Kidney glomerular epithelial cell (primary cell): ENCODE results near the gene CYP2C18.
"Not testable (repeated sequence)": the region's sequence is repeated elsewhere in the genome, so short reads cannot be mapped to it uniquely, and the experiment has no call there.

Source experiments
- DNase-seq: peaks from one replicate; lab custom pipeline; 2025; lab: John Stamatoyannopoulos, UW

The CYP2C18 gene

DNA sequence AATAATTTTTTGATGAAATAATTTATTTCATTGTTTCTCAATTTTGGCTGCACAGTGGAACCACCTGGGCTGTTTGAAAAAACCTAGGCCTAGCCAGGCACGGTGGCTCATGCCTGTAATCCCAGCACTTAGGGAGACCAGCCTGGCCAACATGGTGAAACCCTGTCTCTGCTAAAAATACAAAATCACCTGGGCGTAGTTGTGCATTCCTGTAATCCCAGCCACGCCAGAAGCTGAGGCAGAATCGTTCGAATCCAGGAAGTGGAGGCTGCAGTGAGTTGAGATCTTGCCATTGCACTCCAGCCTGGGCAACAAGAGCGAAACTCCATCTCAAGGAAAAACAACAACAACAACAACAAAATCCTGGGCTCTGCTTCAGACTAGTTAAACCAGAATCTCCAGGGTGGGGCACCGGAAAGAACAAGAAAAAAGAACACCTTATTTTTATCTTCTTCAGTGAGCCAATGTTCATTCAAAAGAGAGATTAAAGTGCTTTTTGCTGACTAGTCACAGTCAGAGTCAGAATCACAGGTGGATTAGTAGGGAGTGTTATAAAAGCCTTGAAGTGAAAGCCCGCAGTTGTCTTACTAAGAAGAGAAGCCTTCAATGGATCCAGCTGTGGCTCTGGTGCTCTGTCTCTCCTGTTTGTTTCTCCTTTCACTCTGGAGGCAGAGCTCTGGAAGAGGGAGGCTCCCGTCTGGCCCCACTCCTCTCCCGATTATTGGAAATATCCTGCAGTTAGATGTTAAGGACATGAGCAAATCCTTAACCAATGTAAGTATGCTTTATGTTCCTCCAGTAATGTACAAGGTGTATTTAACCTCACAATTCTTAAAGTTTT lies at the start of gene CYP2C18:
TSS of gene CYP2C18 (plus strand) at position 516 of the 841 bp plus-strand sequence. CDS start at position 607, 91 bp downstream.
- DNase-seq: no peak

DNA sequence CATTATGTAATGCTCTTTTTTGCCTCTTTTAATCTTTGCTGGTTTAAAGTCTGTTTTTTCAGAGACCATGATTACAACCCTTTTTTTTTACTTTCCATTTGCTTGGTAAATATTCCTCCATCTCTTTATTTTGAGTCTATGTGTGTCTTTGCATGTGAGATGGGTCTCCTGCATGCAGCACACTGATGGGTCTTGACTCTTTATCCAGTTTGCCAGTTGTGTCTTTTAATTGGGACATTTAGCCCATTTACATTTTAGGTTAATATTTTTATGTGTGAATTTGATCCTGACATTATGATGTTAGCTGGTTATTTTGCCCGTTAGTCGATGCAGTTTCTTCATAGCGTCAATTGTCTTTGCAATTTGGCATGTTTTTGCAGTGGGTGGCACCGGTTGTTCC lies 45.4 kb upstream of the CYP2C18 start:
- not testable (repeated sequence) for DNase-seq

DNA sequence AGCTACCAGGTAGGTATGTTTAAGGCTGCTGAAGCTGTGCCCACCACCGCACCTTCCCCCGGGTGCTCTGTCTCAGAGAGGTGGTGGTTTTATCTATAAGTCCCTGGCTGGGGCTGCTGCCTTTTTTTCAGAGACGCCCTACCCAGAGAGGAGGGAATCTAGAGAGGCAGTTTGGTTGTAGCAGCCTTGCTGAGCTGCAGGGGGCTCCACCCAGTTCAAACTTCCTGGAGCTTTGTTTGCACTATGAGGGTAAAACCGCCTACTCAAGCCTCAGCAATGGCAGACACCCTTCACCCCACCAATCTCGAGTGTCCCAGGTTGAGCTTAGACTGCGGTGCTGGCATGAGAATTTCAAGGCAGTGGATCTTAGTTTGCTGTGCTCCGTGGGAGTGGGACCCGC lies 43.6 kb upstream of the CYP2C18 start:
- DNase-seq: no peak

DNA sequence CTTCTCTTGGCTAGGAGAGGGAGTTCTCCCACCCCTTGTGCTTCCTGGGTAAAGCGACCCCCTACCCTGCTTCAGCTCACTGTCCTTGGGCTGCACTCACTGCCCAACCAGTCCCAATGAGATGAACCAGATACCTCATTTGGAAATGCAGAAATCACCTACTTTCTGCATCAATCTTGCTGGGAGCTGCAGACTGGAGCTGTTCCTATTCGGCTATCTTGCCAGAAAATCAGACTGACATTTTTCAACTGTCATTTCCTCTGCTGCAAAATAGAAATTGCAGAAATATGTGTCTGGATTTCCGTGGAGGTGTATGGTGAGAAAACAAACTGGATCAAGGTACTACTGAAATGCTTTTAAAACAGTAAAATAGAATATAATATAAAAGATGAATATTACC lies 43.0 kb upstream of the CYP2C18 start:
- no peak for DNase-seq

DNA sequence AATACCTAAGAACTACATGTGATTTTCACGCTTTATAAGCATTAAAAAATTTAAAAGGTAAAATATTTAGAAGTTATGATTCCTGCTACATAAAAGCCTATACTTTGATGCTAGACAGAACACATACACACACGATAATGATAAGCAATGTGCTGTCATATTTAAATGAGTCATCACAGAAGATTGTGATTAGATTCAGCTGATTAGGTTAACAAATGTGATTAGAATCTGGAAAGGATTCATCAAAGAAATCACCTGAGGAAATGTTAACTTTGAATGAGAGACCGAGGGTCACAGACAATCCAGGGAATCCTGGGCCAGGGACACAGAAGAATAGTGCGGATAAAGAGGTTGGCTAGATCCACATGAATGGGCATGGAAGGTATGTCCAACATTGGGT lies 42.0 kb upstream of the CYP2C18 start:
- DNase-seq: peak; percentile 39

DNA sequence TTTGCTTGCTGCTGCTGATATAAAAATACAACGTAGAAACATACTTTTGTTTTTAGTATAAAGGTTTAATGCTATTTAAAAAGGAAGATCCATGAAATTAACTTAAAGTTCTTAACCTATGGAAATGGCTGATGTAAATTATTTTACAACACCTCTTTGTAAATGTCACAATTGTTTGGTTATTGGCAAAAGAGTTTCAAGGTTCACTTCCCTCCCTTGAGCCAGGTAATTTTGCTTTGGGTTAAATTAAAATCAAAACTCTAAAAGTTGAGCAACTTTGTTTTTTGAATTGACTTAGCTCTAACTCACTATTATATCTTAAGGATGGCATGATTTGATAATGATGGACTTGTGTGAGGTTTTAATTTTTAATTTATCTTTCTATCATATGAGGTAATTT lies 39.2 kb upstream of the CYP2C18 start:
- DNase-seq: no peak

DNA sequence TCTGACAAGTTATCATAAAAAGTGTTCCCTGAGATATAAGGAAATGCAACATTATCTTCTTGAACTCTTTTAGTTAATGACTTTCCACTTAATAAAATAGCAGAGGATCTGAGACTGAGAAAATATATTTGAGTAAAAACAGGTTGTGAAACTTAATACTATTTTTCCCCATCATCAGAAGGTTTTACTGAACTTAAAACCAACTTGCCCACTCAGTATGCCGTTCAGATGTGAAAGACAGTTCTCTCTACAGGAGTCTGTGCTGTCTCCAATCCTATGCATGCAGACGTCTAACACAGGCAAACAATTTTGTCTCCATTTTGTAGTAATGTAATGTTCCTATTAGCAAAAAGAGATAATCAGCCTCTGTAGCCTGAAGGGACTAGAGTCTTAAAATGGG lies 38.2 kb upstream of the CYP2C18 start:
- DNase-seq: no peak

DNA sequence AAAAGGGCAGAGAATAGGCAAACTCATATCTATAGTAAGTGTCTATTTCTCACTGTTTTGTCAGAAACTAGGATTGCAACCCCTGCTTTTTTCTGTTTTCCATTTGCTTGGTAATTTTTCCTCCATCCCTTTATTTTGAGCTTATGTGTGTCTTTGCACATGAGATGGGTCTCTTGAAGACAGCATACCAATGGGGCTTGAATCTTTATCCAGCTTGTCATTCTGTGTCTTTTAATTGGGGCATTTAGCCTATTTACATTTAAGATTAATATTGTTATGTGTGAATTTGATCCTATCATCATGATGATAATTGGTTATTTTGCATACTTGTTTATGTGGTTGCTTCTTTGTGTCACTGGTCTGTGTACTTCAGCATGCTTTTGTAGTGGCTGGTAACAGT lies 28.3 kb upstream of the CYP2C18 start:
- DNase-seq: not testable (repeated sequence)

DNA sequence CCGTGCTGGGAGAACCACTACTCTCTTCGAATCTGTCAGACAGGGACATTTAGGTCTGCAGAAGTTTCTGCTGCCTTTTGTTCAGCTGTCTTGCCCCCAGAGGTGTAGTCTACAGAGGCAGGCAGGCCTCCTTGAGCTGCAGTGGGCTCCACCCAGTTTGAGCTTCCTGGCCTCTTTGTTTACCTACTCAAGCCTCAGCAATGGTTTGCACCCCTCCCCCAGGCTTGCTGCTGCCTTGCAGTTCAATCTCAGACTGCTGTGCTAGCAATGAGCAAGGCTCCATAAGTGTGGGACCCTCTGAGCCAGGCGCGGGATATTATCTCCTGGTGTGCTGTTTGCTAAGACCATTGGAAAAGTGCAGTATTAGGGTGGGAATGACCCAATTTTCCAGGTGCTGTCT lies 20.5 kb upstream of the CYP2C18 start:
- not testable (repeated sequence) for DNase-seq

DNA sequence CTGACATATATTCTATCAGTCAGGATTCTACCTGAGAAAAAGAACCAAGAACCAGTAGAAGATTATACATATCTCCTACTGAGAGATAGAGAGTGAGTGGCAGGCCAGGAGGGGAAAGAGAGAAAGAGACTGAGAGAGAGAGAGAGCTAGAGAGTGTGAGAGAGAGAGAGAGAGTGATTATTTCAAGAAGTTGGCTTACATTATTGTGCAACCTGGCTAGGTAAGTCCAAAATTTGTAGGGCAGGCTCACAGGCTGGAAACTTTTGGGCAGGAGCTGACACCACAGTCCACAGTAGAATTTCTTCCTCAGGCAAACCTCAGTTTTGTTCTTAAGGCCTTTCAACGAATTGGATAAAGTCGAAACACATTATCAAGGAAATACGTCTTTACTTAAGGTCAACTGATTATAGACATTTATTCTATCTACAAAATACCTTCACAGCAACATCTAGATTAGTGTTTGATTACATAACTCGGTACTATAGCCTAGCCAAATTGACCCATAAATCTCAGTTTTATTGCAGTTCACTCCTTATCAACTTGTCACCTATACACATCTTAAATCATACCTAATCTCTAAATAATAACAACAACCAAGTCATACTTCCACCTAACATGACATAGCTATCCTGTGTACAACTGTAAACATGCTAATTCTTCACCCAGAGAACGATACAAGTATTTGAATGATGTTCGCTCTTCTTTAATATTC lies 17.0 kb upstream of the CYP2C18 start:
- no peak for DNase-seq

DNA sequence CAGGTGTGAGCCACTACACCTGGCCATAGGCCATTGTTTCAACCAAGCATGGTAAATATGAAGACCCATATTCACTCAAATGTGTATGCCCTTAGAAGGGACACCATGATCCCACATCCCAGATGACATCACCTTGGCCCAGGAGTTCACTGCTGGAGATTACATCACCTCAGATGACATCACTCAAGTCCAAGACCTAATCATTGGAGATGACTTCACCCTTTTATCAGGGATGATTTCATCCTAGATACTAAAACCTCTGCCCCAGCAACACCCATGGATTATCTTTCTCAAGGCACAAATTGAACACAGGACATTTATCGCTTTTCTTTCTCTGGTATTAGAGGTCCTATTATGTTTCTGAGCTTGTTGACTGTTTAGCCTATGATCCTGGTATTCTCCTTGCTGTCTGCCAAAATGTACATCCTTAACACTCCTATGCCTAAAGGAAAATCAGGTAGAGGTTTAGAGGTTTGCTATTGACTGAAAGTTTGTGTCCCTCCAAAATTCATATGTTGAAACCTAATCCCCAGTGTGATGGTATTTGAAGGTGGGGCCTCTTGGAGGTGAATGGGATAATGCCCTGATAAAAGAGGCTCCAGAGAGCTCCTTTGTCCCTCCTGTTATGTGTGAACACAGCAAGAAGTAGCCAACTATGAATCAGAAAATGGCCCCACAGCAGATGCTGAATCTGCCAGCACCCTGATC lies 9.8 kb upstream of the CYP2C18 start:
- peak; percentile 9 for DNase-seq

DNA sequence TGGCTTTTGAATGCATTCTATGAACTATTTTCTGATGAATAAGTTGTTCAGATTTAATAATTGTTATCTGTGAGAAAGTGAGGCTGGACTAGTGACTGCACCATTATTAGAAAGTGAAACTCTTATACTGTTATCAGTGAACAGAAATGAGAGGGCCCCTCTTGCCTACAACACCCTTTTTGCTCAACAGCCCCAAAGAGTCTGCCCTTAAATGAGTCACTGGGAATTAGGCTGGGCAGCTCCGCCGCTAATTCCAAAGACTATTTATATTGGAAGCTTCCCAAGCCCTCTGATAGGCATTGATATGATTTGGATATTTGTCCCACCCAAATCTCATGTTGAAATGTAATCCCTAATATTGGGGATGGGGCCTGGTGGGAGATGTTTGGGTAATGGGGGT lies 7.0 kb upstream of the CYP2C18 start:
- no peak for DNase-seq

DNA sequence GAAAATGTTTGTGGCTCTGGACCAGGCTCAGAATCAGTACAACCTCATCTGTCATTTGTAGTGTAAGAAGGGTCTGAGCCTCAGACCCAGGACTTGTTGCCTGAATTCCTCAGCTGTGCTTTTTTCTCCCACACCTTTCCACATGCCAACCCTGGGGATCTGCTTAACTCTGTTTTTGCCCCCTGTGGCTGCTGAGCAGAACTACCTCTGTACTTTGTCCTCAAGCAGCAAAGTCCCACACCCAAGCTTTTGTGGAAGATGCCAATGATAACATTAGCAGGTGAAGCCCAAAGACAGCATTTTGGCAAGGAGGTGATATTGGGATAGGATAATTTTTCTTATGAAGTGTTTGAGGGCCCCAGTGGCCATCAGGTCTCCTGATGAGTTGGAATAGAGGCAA lies 5.8 kb upstream of the CYP2C18 start:
- DNase-seq: no peak

DNA sequence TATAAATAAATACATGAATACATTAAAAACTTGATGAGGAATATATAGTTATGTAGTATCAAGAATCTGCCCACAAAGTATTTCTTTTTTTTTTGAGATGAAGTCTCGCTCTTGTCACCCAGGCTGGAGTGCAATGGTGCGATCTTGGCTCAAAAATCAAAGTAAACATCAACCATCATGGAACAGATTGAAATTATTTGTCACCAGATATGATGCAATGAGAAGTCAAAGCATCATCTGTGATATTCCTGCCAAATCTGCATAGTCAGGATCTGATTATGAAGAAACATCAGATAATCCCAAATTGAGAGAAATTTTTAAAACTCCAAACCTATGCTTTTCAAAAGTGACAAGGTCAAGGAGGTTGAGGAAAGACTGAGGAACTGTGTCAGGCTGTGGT lies 5.1 kb upstream of the CYP2C18 start:
- DNase-seq: no peak

DNA sequence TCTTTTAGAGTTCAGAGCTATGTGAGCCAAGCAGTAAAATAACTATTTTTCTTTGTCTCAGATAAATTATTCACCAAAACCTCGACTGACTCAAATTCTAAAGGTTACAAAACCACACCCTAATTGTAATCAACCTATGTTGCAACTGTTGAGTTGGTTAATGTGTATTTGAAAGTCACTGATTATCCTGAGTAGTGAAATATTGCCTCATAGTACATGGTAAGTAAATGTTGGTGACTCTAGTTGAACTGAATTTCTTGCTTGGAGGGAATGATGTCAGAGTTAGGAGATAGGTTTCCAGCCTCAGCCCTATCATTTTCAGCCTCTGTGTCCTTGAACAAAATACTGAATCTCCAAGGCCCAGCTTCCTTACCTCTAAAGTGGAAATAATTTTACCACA lies 3.0 kb upstream of the CYP2C18 start:
- peak; percentile 88 for DNase-seq

DNA sequence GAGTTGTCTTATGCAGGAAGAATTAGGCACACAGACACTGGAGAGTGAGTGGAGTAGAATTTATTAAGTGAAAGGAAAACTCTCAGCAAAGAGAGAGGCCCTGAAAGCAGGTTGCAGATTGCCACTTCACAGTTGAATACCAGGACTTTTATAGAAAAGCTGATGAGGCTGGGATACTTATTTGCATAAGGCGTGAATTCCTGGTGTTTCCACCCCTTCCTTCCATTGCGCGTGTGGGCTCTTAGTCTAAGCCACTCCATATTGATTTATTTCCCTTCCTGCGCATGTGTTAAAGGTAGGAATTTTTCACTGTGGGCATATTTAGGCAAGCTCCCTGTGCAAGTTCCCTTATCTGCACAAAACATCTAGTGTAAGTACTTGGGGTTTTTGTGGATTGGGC lies 893 bp upstream of the CYP2C18 start:
- DNase-seq: not testable (repeated sequence)

DNA sequence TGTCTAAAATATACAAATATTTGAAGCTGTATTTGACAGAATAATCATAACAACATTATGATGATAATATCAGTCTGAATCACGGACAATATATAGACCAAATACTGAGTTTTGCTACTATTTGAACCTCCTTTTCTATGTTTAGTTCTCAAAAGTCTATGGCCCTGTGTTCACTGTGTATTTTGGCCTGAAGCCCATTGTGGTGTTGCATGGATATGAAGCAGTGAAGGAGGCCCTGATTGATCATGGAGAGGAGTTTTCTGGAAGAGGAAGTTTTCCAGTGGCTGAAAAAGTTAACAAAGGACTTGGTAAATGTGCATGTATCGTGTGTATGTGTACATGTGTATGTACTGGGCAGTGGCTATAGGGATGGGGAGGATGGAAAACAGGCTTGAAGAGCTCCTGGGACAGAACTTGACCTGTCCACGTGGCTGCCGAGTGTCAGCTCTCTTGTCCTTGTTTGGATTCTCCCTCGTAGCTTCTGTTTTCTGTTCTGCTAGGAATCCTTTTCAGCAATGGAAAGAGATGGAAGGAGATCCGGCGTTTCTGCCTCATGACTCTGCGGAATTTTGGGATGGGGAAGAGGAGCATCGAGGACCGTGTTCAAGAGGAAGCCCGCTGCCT lies 4.2 kb downstream of the CYP2C18 start:
- no peak for DNase-seq

DNA sequence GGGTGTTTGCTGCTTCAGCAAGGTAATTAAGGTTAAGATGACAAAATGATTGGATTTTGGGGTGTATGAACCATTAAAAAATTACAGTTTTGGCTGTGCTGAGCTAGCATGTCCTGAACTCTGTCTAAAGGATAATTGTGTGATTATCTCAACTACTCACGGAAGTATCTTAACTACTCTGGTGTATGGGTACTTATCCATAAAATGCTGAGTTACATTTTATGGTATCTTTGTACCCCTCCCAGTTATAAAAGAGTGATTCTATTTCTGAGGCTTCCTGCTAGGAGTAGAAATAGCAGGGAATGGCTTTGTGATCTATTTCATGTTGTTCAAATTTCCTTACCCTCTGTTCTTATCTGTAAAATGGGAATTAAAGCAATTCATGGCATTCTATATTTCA lies 22.6 kb downstream of the CYP2C18 start:
- DNase-seq: no peak

DNA sequence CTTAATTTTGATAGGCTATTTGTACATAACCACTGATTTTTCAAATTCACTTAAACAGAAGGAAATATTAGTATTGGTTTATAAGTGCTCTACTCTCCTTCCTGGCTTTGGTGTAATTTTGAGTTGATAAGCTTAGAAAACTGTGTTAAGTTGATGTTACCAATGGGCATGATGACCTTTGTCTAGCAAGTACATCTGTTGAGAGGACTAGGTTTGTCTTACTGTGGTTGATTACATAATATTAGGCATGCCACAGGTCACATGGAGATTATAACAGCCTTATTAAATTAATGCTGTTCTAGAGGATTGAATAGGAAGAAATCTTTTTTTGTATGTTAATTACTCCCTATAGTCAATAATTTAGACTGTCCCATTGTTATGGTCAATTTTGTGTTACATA lies 27.0 kb downstream of the CYP2C18 start:
- no peak for DNase-seq

DNA sequence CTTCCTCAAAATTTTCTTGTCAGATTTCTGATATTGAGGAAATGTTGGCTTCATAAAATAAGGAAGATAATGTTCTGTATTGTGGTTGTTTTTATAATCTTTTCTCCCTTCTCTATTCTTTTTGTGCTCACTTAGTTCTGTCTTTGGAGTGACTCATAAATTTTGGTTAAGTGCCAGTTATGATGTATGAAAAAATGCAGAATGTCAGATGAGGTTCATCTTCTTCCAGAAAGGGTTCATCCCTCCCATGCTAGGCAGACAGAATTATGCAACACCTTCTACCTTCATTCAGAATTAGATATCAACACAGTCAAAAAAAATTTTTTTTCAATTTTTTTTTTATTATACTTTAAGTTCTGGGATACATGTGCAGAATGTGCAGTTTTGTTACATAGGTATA lies 42.3 kb downstream of the CYP2C18 start:
- no peak for DNase-seq

DNA sequence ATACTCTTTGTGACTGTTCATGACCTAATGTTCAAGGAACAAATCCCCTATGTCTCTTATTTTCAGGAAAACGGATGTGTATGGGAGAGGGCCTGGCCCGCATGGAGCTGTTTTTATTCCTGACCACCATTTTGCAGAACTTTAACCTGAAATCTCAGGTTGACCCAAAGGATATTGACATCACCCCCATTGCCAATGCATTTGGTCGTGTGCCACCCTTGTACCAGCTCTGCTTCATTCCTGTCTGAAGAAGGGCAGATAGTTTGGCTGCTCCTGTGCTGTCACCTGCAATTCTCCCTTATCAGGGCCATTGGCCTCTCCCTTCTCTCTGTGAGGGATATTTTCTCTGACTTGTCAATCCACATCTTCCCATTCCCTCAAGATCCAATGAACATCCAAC lies 51.7 kb downstream of the CYP2C18 start:
- no peak for DNase-seq

DNA sequence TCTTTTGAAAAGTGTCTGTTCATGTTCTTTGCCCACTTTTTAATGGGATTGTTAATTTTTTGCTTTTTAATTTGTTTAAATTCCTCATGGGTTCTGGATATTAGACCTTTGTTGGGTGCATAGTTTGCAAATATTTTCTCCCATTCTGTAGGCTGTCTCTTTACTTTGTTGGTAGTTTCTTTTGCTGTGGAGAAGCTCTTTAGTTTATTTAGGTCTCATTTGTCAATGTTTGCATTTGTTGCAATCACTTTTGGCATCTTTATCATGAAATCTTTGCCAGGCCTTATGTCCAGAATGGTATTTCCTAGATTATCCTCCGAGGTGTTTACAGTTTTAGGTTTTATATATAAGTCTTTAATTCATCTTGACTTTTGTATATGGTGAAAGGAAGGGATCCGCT lies 55.1 kb downstream of the CYP2C18 start:
- no peak for DNase-seq
